ENCODE measurements around the gene NDC80.

- TF ChIP-seq EP300 (IDR thresholded peaks at IDR 0.05) = no peak
- no peak for TF ChIP-seq POLR2A (IDR thresholded peaks at IDR 0.05)
Measured at GRCh38 chr18:2588666-2589344, 17.4 kb downstream of the NDC80 start.
